Bronchial epithelial cell (primary cell): ENCODE measurements around the gene CHST6. TPM values are rescaled to one million over a fixed set of nuclear protein-coding genes. Genes with fewer than 3 reads are reported as not detected.

Experiments used
- DNase-seq: peaks from one replicate; pipeline ENCODE4 v3.0.0-alpha.2; 2010; ENCODE audit warnings: low read depth
- FAIRE-seq: peaks from 2 replicates; lab custom pipeline; 2011; peaks lifted over from hg19 to GRCh38; lab: Jason Lieb, UNC
- H3K27me3 ChIP-seq: 2 replicates; pipeline ENCODE4 v1.5.1; 2011; ENCODE audit warnings: low read length; ENCODE audit not compliant: control insufficient read depth, insufficient read depth
- H3K36me3 ChIP-seq: 2 replicates; pipeline ENCODE4 v1.5.1; 2011; ENCODE audit warnings: low read length; ENCODE audit not compliant: control insufficient read depth, insufficient read depth
- H3K4me3 ChIP-seq: 2 replicates; pipeline ENCODE4 v1.5.1; 2011; ENCODE audit warnings: mild to moderate bottlenecking, low read depth, low read length, control low read depth
- CTCF ChIP-seq: IDR thresholded peaks from 2 replicates; pipeline ENCODE4 v1.5.1; 2011; ENCODE audit warnings: mild to moderate bottlenecking, moderate library complexity, low read length, control low read depth, inconsistent platforms; ENCODE audit not compliant: insufficient read depth, severe bottlenecking
- total RNA-seq: library from RNA; depleted of rRNA; stranded (reverse); fragments of >200 nt; gene quantifications from 2 replicates; pipeline ENCODE4 v1.2.1, GENCODE V29; 2014

The CHST6 gene
- total RNA-seq, 1 donor from 2014 or later, result 1.3 TPM

GRCh38 chr16:75452464-75453190 lies 42.6 kb downstream of the CHST6 start:
- H3K36me3 ChIP-seq, result peaks cover 3% of the 10 kb centered on the region
- no peak for FAIRE-seq
- no peak for TF ChIP-seq CTCF
- no peaks in the 10 kb centered on the region for H3K27me3 ChIP-seq
- H3K4me3 ChIP-seq, result no peak overlapping the region
- DNase-seq, result no peak

GRCh38 chr16:75446416-75446815 lies 48.8 kb downstream of the CHST6 start:
- DNase-seq, result no peak
- Histone ChIP-seq H3K4me3 (no peak overlapping the region), H3K27me3 (no peaks in the 10 kb centered on the region), H3K36me3 (peaks cover 3% of the 10 kb centered on the region)
- TF ChIP-seq CTCF, result no peak
- FAIRE-seq, result no peak

GRCh38 chr16:75445298-75445697 lies 49.9 kb downstream of the CHST6 start:
- Histone ChIP-seq H3K4me3 (no peak overlapping the region), H3K36me3 (peaks cover 2% of the 10 kb centered on the region), H3K27me3 (no peaks in the 10 kb centered on the region)
- DNase-seq (no peak), FAIRE-seq (no peak)
- no peak for TF ChIP-seq CTCF

GRCh38 chr16:75443298-75443697 lies 51.9 kb downstream of the CHST6 start:
- Histone ChIP-seq H3K27me3 (no peaks in the 10 kb centered on the region), H3K36me3 (peaks cover 2% of the 10 kb centered on the region), H3K4me3 (no peak overlapping the region)
- no peak for DNase-seq
- FAIRE-seq, result no peak
- TF ChIP-seq CTCF, result no peak

GRCh38 chr16:75433732-75434413 lies 61.4 kb downstream of the CHST6 start:
- peak overlapping the region; percentile 81 for H3K4me3 ChIP-seq
- H3K27me3 ChIP-seq, result no peaks in the 10 kb centered on the region
- H3K36me3 ChIP-seq, result no peaks in the 10 kb centered on the region
- FAIRE-seq (no peak), DNase-seq (peak; percentile 93)
- no peak for TF ChIP-seq CTCF
